ENCODE data around the gene CTBP1.

Gene CTBP1

GRCh38 chr4:1178300-1179088, 70.4 kb downstream of the CTBP1 start:
- H3K9me3 ChIP-seq (ENCODE audit: control extremely low read depth in 1 of 5, control insufficient read depth in 4 of 5, insufficient read depth in 2 of 5, low read depth in 1 of 5, low read length in 4 of 5): peaks cover 5 to 23% (median 16%) of the 10 kb centered on the region in 5 experiments
- 97% methylated on average over 11 of the region's 11 CpGs for WGBS (ENCODE audit: insufficient coverage)
- no peak for DNase-seq
- H3K36me3 ChIP-seq (ENCODE audit: control insufficient read depth in 4 of 4, insufficient read depth in 4 of 4, low read length in 3 of 4): no peaks in the 10 kb centered on the region
- POLR2A ChIA-PET: no interaction called here
- peaks cover 0 to 17% (median 6%) of the 10 kb centered on the region in 5 experiments for H3K27me3 ChIP-seq (replicated peaks in 2 of 5; ENCODE audit: control insufficient read depth in 4 of 5, insufficient read depth in 5 of 5, low read length in 4 of 5)
- CTCF ChIA-PET: no interaction called here
- no peak overlapping the region for H3K4me3 ChIP-seq (ENCODE audit: control insufficient read depth in 1 of 7, extremely low read depth in 1 of 7, insufficient read depth in 4 of 7, low read depth in 2 of 7, low read length in 6 of 7)
- H3K4me1 ChIP-seq (ENCODE audit: control extremely low read depth in 1 of 4, control insufficient read depth in 4 of 4, insufficient read depth in 4 of 4, low read length in 3 of 4): no peaks in the 10 kb centered on the region
- H3K27ac ChIP-seq (ENCODE audit: insufficient read depth in 1 of 2, low read depth in 1 of 2, low read length in 2 of 2, poor library complexity in 1 of 2, severe bottlenecking in 2 of 2): no peak overlapping the region

DNA sequence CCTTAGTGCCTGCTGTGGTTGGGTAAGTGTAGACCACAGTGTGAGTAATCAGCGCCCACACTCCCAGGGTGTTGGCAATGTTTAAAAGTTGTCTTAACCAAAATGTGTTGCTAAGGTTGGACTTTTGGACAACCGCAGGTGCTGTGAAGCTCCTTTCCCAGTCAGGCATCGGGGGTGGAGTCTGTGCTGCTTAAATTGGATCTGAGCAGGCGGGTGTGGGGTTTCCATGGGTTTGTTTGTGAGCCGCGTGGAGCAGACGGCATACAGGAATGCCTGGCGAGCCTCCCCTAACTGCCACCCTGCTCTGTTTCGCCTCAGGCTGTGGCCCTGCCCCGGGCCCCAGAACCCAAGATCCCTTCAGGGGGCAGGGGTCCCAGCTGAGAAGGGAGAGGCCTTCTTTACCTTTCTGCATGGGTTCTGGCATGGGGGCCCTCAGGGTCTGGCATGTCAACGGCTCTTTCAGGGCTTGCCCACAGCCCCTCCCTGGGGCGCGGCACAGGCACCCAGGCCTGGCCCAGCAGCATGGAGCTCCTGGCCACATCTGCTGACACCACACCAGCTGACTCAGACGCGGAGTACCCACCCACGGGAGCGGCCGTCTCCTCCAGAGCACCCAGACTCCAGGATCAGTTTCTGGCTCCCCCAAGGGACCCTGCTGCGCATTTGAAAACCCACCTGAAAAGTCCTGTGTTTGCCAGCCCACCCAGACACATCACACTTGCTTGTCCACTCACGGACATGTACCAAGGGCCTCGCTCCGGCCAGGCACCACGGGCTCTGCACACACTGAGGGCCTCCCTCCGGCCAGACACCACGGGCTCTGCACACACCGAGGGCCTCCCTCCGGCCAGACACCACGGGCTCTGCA, 71.4 kb downstream of the CTBP1 start:
- CTCF ChIA-PET: no interaction called here
- no peak overlapping the region for H3K4me3 ChIP-seq (ENCODE audit: control insufficient read depth in 1 of 7, extremely low read depth in 1 of 7, insufficient read depth in 4 of 7, low read depth in 2 of 7, low read length in 6 of 7)
- no peak for DNase-seq
- POLR2A ChIA-PET: no interaction called here
- H3K9me3 ChIP-seq (ENCODE audit: control extremely low read depth in 1 of 5, control insufficient read depth in 4 of 5, insufficient read depth in 2 of 5, low read depth in 1 of 5, low read length in 4 of 5): peaks cover 5 to 21% (median 16%) of the 10 kb centered on the region in 5 experiments
- H3K27me3 ChIP-seq (replicated peaks in 2 of 5; ENCODE audit: control insufficient read depth in 4 of 5, insufficient read depth in 5 of 5, low read length in 4 of 5): peaks cover 0 to 26% (median 13%) of the 10 kb centered on the region in 5 experiments
- H3K36me3 ChIP-seq (ENCODE audit: control insufficient read depth in 4 of 4, insufficient read depth in 4 of 4, low read length in 3 of 4): no peaks in the 10 kb centered on the region
- WGBS (ENCODE audit: insufficient coverage): 97% methylated on average over 26 of the region's 28 CpGs
- H3K27ac ChIP-seq (ENCODE audit: insufficient read depth in 1 of 2, low read depth in 1 of 2, low read length in 2 of 2, poor library complexity in 1 of 2, severe bottlenecking in 2 of 2): no peak overlapping the region
- H3K4me1 ChIP-seq (ENCODE audit: control extremely low read depth in 1 of 4, control insufficient read depth in 4 of 4, insufficient read depth in 4 of 4, low read length in 3 of 4): peaks cover 0 to 3% (median under 1%) of the 10 kb centered on the region in 4 experiments

DNA sequence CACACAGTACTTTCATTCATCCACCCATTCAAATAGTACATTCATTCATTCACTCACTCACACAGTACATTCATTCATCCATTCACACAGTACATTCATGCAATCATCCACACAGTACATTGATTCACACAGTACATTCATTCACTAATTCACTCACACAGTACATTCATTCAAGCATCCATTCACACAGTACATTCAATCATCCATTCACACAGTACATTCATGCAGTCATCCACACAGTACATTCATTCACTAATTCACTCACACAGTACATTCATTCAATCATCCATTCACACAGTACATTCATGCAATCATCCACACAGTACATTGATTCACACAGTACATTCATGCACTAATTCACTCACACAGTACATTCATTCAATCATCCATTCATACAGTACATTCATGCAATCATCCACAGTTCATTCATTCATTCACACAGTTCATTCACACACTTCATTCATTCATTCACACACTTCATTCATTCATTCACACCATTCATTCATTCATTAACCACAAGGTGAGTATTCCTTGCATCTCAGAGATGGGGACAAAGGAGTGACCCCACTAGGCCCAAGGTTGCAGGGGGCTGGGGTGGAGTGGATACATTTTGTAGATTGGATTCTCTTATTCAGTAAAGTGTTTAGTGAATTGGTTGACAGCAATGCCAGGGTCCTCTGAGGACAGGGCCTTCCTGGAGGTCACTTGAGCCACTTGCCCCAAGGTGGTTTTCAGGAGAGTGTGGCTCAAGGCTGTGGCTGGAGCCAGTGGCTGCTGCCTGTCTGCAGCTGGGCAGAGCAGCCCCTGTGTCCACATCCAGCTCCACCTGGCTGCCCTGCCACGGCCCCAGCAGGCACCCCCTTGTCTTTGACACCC, 72.3 kb downstream of the CTBP1 start:
- H3K4me1 ChIP-seq (ENCODE audit: control extremely low read depth in 1 of 4, control insufficient read depth in 4 of 4, insufficient read depth in 4 of 4, low read length in 3 of 4): peaks cover 0 to 12% (median 5%) of the 10 kb centered on the region in 4 experiments
- peaks cover 5 to 18% (median 15%) of the 10 kb centered on the region in 5 experiments for H3K9me3 ChIP-seq (ENCODE audit: control extremely low read depth in 1 of 5, control insufficient read depth in 4 of 5, insufficient read depth in 2 of 5, low read depth in 1 of 5, low read length in 4 of 5)
- no peak overlapping the region for H3K4me3 ChIP-seq (ENCODE audit: control insufficient read depth in 1 of 7, extremely low read depth in 1 of 7, insufficient read depth in 4 of 7, low read depth in 2 of 7, low read length in 6 of 7)
- no peaks in the 10 kb centered on the region for H3K36me3 ChIP-seq (ENCODE audit: control insufficient read depth in 4 of 4, insufficient read depth in 4 of 4, low read length in 3 of 4)
- WGBS (ENCODE audit: insufficient coverage): 100% methylated on average over 1 of the region's 1 CpG
- no peak for DNase-seq
- no peak overlapping the region for H3K27ac ChIP-seq (ENCODE audit: insufficient read depth in 1 of 2, low read depth in 1 of 2, low read length in 2 of 2, poor library complexity in 1 of 2, severe bottlenecking in 2 of 2)
- CTCF ChIA-PET: interaction anchor here (0.9 kb wide), 1 partner anchor 26 kb away, joined by 3 read pairs; no protein-coding TSS in a partner anchor
- POLR2A ChIA-PET: no interaction called here
- peaks cover 0 to 34% (median 13%) of the 10 kb centered on the region in 5 experiments for H3K27me3 ChIP-seq (replicated peaks in 2 of 5; ENCODE audit: control insufficient read depth in 4 of 5, insufficient read depth in 5 of 5, low read length in 4 of 5)

- no peak overlapping the region for H3K4me3 ChIP-seq (ENCODE audit: control insufficient read depth in 1 of 7, extremely low read depth in 1 of 7, insufficient read depth in 4 of 7, low read depth in 2 of 7, low read length in 6 of 7)
- peaks cover 0 to 43% (median 16%) of the 10 kb centered on the region in 5 experiments for H3K27me3 ChIP-seq (replicated peaks in 2 of 5; ENCODE audit: control insufficient read depth in 4 of 5, insufficient read depth in 5 of 5, low read length in 4 of 5)
- 90% methylated on average over 5 of the region's 7 CpGs for WGBS (ENCODE audit: insufficient coverage)
- H3K36me3 ChIP-seq (ENCODE audit: control insufficient read depth in 4 of 4, insufficient read depth in 4 of 4, low read length in 3 of 4): no peaks in the 10 kb centered on the region
- POLR2A ChIA-PET: no interaction called here
- no peak overlapping the region for H3K27ac ChIP-seq (ENCODE audit: insufficient read depth in 1 of 2, low read depth in 1 of 2, low read length in 2 of 2, poor library complexity in 1 of 2, severe bottlenecking in 2 of 2)
- H3K9me3 ChIP-seq (ENCODE audit: control extremely low read depth in 1 of 5, control insufficient read depth in 4 of 5, insufficient read depth in 2 of 5, low read depth in 1 of 5, low read length in 4 of 5): peaks cover 1 to 11% (median 8%) of the 10 kb centered on the region in 5 experiments
- DNase-seq: no peak
- CTCF ChIA-PET: interaction anchor here (0.9 to 1.1 kb wide), 3 partner anchors 25 to 58 kb away, joined by 3 read pairs; no protein-coding TSS in a partner anchor
- H3K4me1 ChIP-seq (ENCODE audit: control extremely low read depth in 1 of 4, control insufficient read depth in 4 of 4, insufficient read depth in 4 of 4, low read length in 3 of 4): peaks cover 0 to 20% (median 11%) of the 10 kb centered on the region in 4 experiments
Measured at GRCh38 chr4:1175635-1176229, 73.2 kb downstream of the CTBP1 start.

GRCh38 chr4:1174941-1175634, 73.8 kb downstream of the CTBP1 start:
- H3K36me3 ChIP-seq (ENCODE audit: control insufficient read depth in 4 of 4, insufficient read depth in 4 of 4, low read length in 3 of 4): no peaks in the 10 kb centered on the region
- DNase-seq: no peak
- CTCF ChIA-PET: interaction anchor here (0.9 to 1.1 kb wide), 2 partner anchors 28 to 58 kb away, joined by 3 read pairs; no protein-coding TSS in a partner anchor
- no peak overlapping the region for H3K27ac ChIP-seq (ENCODE audit: insufficient read depth in 1 of 2, low read depth in 1 of 2, low read length in 2 of 2, poor library complexity in 1 of 2, severe bottlenecking in 2 of 2)
- 98% methylated on average over 18 of the region's 20 CpGs for WGBS (ENCODE audit: insufficient coverage)
- H3K9me3 ChIP-seq (ENCODE audit: control extremely low read depth in 1 of 5, control insufficient read depth in 4 of 5, insufficient read depth in 2 of 5, low read depth in 1 of 5, low read length in 4 of 5): peaks cover 0 to 8% (median 5%) of the 10 kb centered on the region in 5 experiments
- POLR2A ChIA-PET: interaction anchor here (0.5 kb wide), 1 partner anchor 672 kb away, joined by 3 read pairs; no protein-coding TSS in a partner anchor
- H3K27me3 ChIP-seq (replicated peaks in 2 of 5; ENCODE audit: control insufficient read depth in 4 of 5, insufficient read depth in 5 of 5, low read length in 4 of 5): peaks cover 0 to 50% (median 20%) of the 10 kb centered on the region in 5 experiments
- H3K4me3 ChIP-seq (ENCODE audit: control insufficient read depth in 1 of 7, extremely low read depth in 1 of 7, insufficient read depth in 4 of 7, low read depth in 2 of 7, low read length in 6 of 7): no peak overlapping the region
- peaks cover 0 to 22% (median 11%) of the 10 kb centered on the region in 4 experiments for H3K4me1 ChIP-seq (ENCODE audit: control extremely low read depth in 1 of 4, control insufficient read depth in 4 of 4, insufficient read depth in 4 of 4, low read length in 3 of 4)
